ENCODE measurements around the gene HADHA.
"Not testable (repeated sequence)": the region's sequence is repeated elsewhere in the genome, so short reads cannot be mapped to it uniquely, and the experiment has no call there.

HADHA gene

GRCh38 chr2:26273501-26273900 is 29.1 kb upstream of the HADHA start:
- Histone ChIP-seq H3K4me1 (ENCODE audit: control insufficient read depth, insufficient read depth, low read length, unreplicated experiment) (peaks cover 42% of the 10 kb centered on the region), H3K27ac (ENCODE audit: low read depth, low read length) (peak overlapping the region; percentile 87), H3K36me3 (ENCODE audit: insufficient read depth, low read length) (peaks cover 8% of the 10 kb centered on the region), H3K79me2 (ENCODE audit: control insufficient read depth, insufficient read depth, low read length, unreplicated experiment) (no peaks in the 10 kb centered on the region), H3K4me3 (ENCODE audit: low read depth, low read length) (no peak overlapping the region), H3K27me3 (ENCODE audit: insufficient read depth, low read length) (no peaks in the 10 kb centered on the region), H2AFZ (ENCODE audit: low read length, unreplicated experiment) (no peak overlapping the region)

GRCh38 chr2:26270373-26270772 is 25.9 kb upstream of the HADHA start:
- no peak overlapping the region for H2AFZ ChIP-seq (ENCODE audit: low read length, unreplicated experiment)
- no peaks in the 10 kb centered on the region for H3K79me2 ChIP-seq (ENCODE audit: control insufficient read depth, insufficient read depth, low read length, unreplicated experiment)
- H3K27ac ChIP-seq (ENCODE audit: low read depth, low read length) = peak overlapping the region; percentile 68
- no peaks in the 10 kb centered on the region; the same call in 1 of the 2 replicates for H3K36me3 ChIP-seq (ENCODE audit: insufficient read depth, low read length)
- H3K4me1 ChIP-seq (ENCODE audit: control insufficient read depth, insufficient read depth, low read length, unreplicated experiment) = peaks cover 51% of the 10 kb centered on the region
- peak overlapping the region; percentile 24; the same call in 1 of the 2 replicates for H3K4me3 ChIP-seq (ENCODE audit: low read depth, low read length)
- H3K27me3 ChIP-seq (ENCODE audit: insufficient read depth, low read length) = no peaks in the 10 kb centered on the region

- Histone ChIP-seq H3K4me1 (ENCODE audit: control insufficient read depth, insufficient read depth, low read length, unreplicated experiment) (peaks cover 47% of the 10 kb centered on the region), H3K79me2 (ENCODE audit: control insufficient read depth, insufficient read depth, low read length, unreplicated experiment) (no peaks in the 10 kb centered on the region), H3K36me3 (ENCODE audit: insufficient read depth, low read length) (no peaks in the 10 kb centered on the region), H3K4me3 (ENCODE audit: low read depth, low read length) (peak overlapping the region; percentile 24; the same call in 1 of the 2 replicates), H3K27ac (ENCODE audit: low read depth, low read length) (peak overlapping the region; percentile 68), H2AFZ (ENCODE audit: low read length, unreplicated experiment) (no peak overlapping the region), H3K27me3 (ENCODE audit: insufficient read depth, low read length) (no peaks in the 10 kb centered on the region)
Measured at GRCh38 chr2:26269571-26270158, 25.2 kb upstream of the HADHA start.

GRCh38 chr2:26268670-26269385 is 24.4 kb upstream of the HADHA start:
- not testable (repeated sequence) for H3K36me3 ChIP-seq (ENCODE audit: insufficient read depth, low read length); H2AFZ ChIP-seq (ENCODE audit: low read length, unreplicated experiment)
- H3K27ac ChIP-seq (ENCODE audit: low read depth, low read length) = peak overlapping the region; percentile 77

GRCh38 chr2:26268213-26268612 is 23.8 kb upstream of the HADHA start:
- no peak overlapping the region for H2AFZ ChIP-seq (ENCODE audit: low read length, unreplicated experiment)
- H3K27me3 ChIP-seq (ENCODE audit: insufficient read depth, low read length) = no peaks in the 10 kb centered on the region
- H3K4me1 ChIP-seq (ENCODE audit: control insufficient read depth, insufficient read depth, low read length, unreplicated experiment) = peaks cover 35% of the 10 kb centered on the region
- H3K36me3 ChIP-seq (ENCODE audit: insufficient read depth, low read length) = no peaks in the 10 kb centered on the region
- peak overlapping the region; percentile 77 for H3K27ac ChIP-seq (ENCODE audit: low read depth, low read length)
- no peak overlapping the region for H3K4me3 ChIP-seq (ENCODE audit: low read depth, low read length)
- H3K79me2 ChIP-seq (ENCODE audit: control insufficient read depth, insufficient read depth, low read length, unreplicated experiment) = no peaks in the 10 kb centered on the region

More at GRCh38 chr2:26268670-26269385, 24.4 kb upstream of the HADHA start:
- peaks cover 41% of the 10 kb centered on the region for H3K4me1 ChIP-seq (ENCODE audit: control insufficient read depth, insufficient read depth, low read length, unreplicated experiment)
- H3K4me3 ChIP-seq (ENCODE audit: low read depth, low read length); H3K79me2 ChIP-seq (ENCODE audit: control insufficient read depth, insufficient read depth, low read length, unreplicated experiment); H3K27me3 ChIP-seq (ENCODE audit: insufficient read depth, low read length): not testable (repeated sequence)

GRCh38 chr2:26258836-26259235 is 14.4 kb upstream of the HADHA start:
- H3K4me3 ChIP-seq (ENCODE audit: low read depth, low read length); H3K4me1 ChIP-seq (ENCODE audit: control insufficient read depth, insufficient read depth, low read length, unreplicated experiment); H3K36me3 ChIP-seq (ENCODE audit: insufficient read depth, low read length); H3K27me3 ChIP-seq (ENCODE audit: insufficient read depth, low read length); H3K27ac ChIP-seq (ENCODE audit: low read depth, low read length); H3K79me2 ChIP-seq (ENCODE audit: control insufficient read depth, insufficient read depth, low read length, unreplicated experiment); H2AFZ ChIP-seq (ENCODE audit: low read length, unreplicated experiment): not testable (repeated sequence)

GRCh38 chr2:26255759-26256384 is 11.4 kb upstream of the HADHA start:
- Histone ChIP-seq H3K27ac (ENCODE audit: low read depth, low read length) (no peak overlapping the region), H3K4me1 (ENCODE audit: control insufficient read depth, insufficient read depth, low read length, unreplicated experiment) (no peaks in the 10 kb centered on the region), H3K4me3 (ENCODE audit: low read depth, low read length) (no peak overlapping the region), H3K27me3 (ENCODE audit: insufficient read depth, low read length) (no peaks in the 10 kb centered on the region), H3K36me3 (ENCODE audit: insufficient read depth, low read length) (no peaks in the 10 kb centered on the region; the same call in 1 of the 2 replicates), H3K79me2 (ENCODE audit: control insufficient read depth, insufficient read depth, low read length, unreplicated experiment) (peaks cover 26% of the 10 kb centered on the region), H2AFZ (ENCODE audit: low read length, unreplicated experiment) (no peak overlapping the region)

GRCh38 chr2:26251893-26252292 is 7.5 kb upstream of the HADHA start:
- peaks cover 7% of the 10 kb centered on the region for H3K4me1 ChIP-seq (ENCODE audit: control insufficient read depth, insufficient read depth, low read length, unreplicated experiment)
- no peaks in the 10 kb centered on the region; the same call in 1 of the 2 replicates for H3K36me3 ChIP-seq (ENCODE audit: insufficient read depth, low read length)
- no peaks in the 10 kb centered on the region for H3K27me3 ChIP-seq (ENCODE audit: insufficient read depth, low read length)
- no peak overlapping the region for H3K27ac ChIP-seq (ENCODE audit: low read depth, low read length)
- peaks cover 58% of the 10 kb centered on the region for H3K79me2 ChIP-seq (ENCODE audit: control insufficient read depth, insufficient read depth, low read length, unreplicated experiment)
- no peak overlapping the region for H3K4me3 ChIP-seq (ENCODE audit: low read depth, low read length)
- H2AFZ ChIP-seq (ENCODE audit: low read length, unreplicated experiment) = no peak overlapping the region

GRCh38 chr2:26249625-26250024 is 5.2 kb upstream of the HADHA start:
- Histone ChIP-seq H3K36me3 (ENCODE audit: insufficient read depth, low read length) (no peaks in the 10 kb centered on the region), H3K27ac (ENCODE audit: low read depth, low read length) (no peak overlapping the region), H2AFZ (ENCODE audit: low read length, unreplicated experiment) (no peak overlapping the region), H3K79me2 (ENCODE audit: control insufficient read depth, insufficient read depth, low read length, unreplicated experiment) (peaks cover 79% of the 10 kb centered on the region), H3K27me3 (ENCODE audit: insufficient read depth, low read length) (no peaks in the 10 kb centered on the region), H3K4me3 (ENCODE audit: low read depth, low read length) (no peak overlapping the region), H3K4me1 (ENCODE audit: control insufficient read depth, insufficient read depth, low read length, unreplicated experiment) (peaks cover 17% of the 10 kb centered on the region)

GRCh38 chr2:26246818-26247217 is 2.4 kb upstream of the HADHA start:
- H3K36me3 ChIP-seq (ENCODE audit: insufficient read depth, low read length) = no peaks in the 10 kb centered on the region
- no peak overlapping the region for H2AFZ ChIP-seq (ENCODE audit: low read length, unreplicated experiment)
- peak overlapping the region; percentile 95 for H3K4me3 ChIP-seq (ENCODE audit: low read depth, low read length)
- H3K27ac ChIP-seq (ENCODE audit: low read depth, low read length) = no peak overlapping the region
- no peaks in the 10 kb centered on the region for H3K27me3 ChIP-seq (ENCODE audit: insufficient read depth, low read length)
- peaks cover 25% of the 10 kb centered on the region for H3K4me1 ChIP-seq (ENCODE audit: control insufficient read depth, insufficient read depth, low read length, unreplicated experiment)
- peaks cover 89% of the 10 kb centered on the region for H3K79me2 ChIP-seq (ENCODE audit: control insufficient read depth, insufficient read depth, low read length, unreplicated experiment)

All from ACC112 (cell line).